Raji (cell line): ENCODE data around the gene GPR4.

Source experiments
- POLR2A ChIP-seq: IDR thresholded peaks from 2 replicates; pipeline ENCODE4 v1.6.1; 2011; ENCODE audit warnings: low read depth, low read length, control low read depth; ENCODE audit not compliant: insufficient read depth

Gene GPR4

GRCh38 chr19:45600340-45600885 lies 1.6 kb downstream of the GPR4 start:
- no peak for TF ChIP-seq POLR2A

- no peak for TF ChIP-seq POLR2A
Measured at GRCh38 chr19:45599286-45599685, 2.7 kb downstream of the GPR4 start.

- TF ChIP-seq POLR2A: no peak
Measured at GRCh38 chr19:45598267-45599001, 3.6 kb downstream of the GPR4 start.

- TF ChIP-seq POLR2A: no peak
Measured at GRCh38 chr19:45597425-45598111, 4.4 kb downstream of the GPR4 start.

- TF ChIP-seq POLR2A: no peak
Measured at GRCh38 chr19:45595814-45596213, 6.2 kb downstream of the GPR4 start.

GRCh38 chr19:45593520-45593919 lies 8.5 kb downstream of the GPR4 start:
- TF ChIP-seq POLR2A: no peak

GRCh38 chr19:45592366-45592765 lies 9.6 kb downstream of the GPR4 start:
- TF ChIP-seq POLR2A: no peak

GRCh38 chr19:45591638-45592005 lies 10.4 kb downstream of the GPR4 start:
- no peak for TF ChIP-seq POLR2A

GRCh38 chr19:45591004-45591637 lies 10.9 kb downstream of the GPR4 start:
- TF ChIP-seq POLR2A: no peak

- TF ChIP-seq POLR2A: no peak
Measured at GRCh38 chr19:45590300-45591003, 11.6 kb downstream of the GPR4 start.

- no peak for TF ChIP-seq POLR2A
Measured at GRCh38 chr19:45589768-45590167, 12.2 kb downstream of the GPR4 start.

GRCh38 chr19:45587873-45588272 lies 14.1 kb downstream of the GPR4 start:
- TF ChIP-seq POLR2A: no peak

- no peak for TF ChIP-seq POLR2A
Measured at GRCh38 chr19:45585158-45585577, 16.8 kb downstream of the GPR4 start.

- peak; percentile 94 for TF ChIP-seq POLR2A
Measured at GRCh38 chr19:45584332-45585157, 17.5 kb downstream of the GPR4 start, which contains the start of gene OPA3. Gene OPA3 (minus strand): TSS chr19:45584802. CDS start chr19:45584764, 38 bp downstream.

GRCh38 chr19:45581576-45581975 lies 20.4 kb downstream of the GPR4 start:
- no peak for TF ChIP-seq POLR2A

- no peak for TF ChIP-seq POLR2A
Measured at GRCh38 chr19:45578861-45579260, 23.2 kb downstream of the GPR4 start.
